ENCODE results near the gene CREBZF.
"Not testable (repeated sequence)": the region's sequence is repeated elsewhere in the genome, so short reads cannot be mapped to it uniquely, and the experiment has no call there.

Gene CREBZF

DNA sequence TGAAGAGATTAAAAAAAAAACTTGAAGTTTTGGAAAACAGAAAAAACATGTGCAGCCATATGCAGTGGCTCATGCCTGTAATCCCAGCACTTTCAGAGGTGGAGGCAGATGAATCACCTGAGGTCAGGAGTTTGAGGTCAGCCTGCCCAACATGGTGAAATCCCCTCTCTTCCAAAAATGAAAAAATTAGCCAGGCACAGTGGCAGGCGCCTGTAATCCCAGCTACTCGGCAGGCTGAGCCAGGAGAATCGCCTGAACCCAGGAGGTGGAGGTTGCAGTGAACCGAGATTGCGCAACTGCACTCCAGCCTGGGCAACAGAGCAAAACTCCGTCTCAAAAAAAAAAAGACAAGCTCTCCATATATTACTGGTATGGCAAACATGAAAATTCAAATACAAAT lies 45.4 kb downstream of the CREBZF start:
- DNase-seq: no peak

DNA sequence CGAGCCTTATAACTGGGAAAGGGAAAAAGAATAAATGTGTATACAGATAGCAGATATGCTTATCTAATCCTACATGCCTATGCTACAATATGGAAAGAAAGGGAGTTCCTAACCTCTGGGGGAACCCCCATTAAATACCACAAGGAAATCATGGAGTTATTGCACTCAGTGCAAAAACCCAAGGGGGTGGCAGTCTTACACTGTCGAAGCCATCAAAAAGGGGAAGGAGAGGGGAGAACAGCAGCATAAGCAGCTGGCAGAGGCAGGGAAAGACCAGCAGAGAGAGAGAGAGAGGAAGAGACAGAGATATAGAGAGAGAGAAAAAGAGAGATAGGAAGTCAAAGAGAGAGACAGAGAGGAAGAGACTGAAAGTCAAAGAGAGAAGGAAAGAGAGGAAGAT lies 53.3 kb downstream of the CREBZF start:
- not testable (repeated sequence) for DNase-seq

Measured in DMS79 (cell line).